ENCODE data around the gene NRP2.
A peak's percentile ranks its signal among the peaks of the same experiment; 100 is the strongest.

Gene NRP2

GRCh38 chr2:205776139-205776538 is 93.8 kb downstream of the NRP2 start:
- peak; percentile 76 for TF ChIP-seq CTCF (IDR thresholded peaks at IDR 0.05; ENCODE audit: low read depth, low read length, missing control alignments)
- DNase-seq (ENCODE audit: low read depth) = no peak
- H3K4me3 ChIP-seq (ENCODE audit: low read depth, low read length) = no peak overlapping the region

- H3K4me3 ChIP-seq (ENCODE audit: low read depth, low read length) = no peak overlapping the region
- no peak for TF ChIP-seq CTCF (IDR thresholded peaks at IDR 0.05; ENCODE audit: low read depth, low read length, missing control alignments)
- no peak for DNase-seq (ENCODE audit: low read depth)
These were observed 94.4 kb downstream of the NRP2 start for GRCh38 chr2:205776720-205777119.

- H3K4me3 ChIP-seq (ENCODE audit: low read depth, low read length) = no peak overlapping the region
- no peak for DNase-seq (ENCODE audit: low read depth)
- TF ChIP-seq CTCF (IDR thresholded peaks at IDR 0.05; ENCODE audit: low read depth, low read length, missing control alignments) = no peak
These were observed 96.1 kb downstream of the NRP2 start for GRCh38 chr2:205778356-205778755.

GRCh38 chr2:205780645-205781044 is 98.3 kb downstream of the NRP2 start:
- H3K4me3 ChIP-seq (ENCODE audit: low read depth, low read length) = no peak overlapping the region
- no peak for DNase-seq (ENCODE audit: low read depth)
- TF ChIP-seq CTCF (IDR thresholded peaks at IDR 0.05; ENCODE audit: low read depth, low read length, missing control alignments) = no peak

- no peak for TF ChIP-seq CTCF (IDR thresholded peaks at IDR 0.05; ENCODE audit: low read depth, low read length, missing control alignments)
- H3K4me3 ChIP-seq (ENCODE audit: low read depth, low read length) = no peak overlapping the region
- no peak for DNase-seq (ENCODE audit: low read depth)
These were observed 99.1 kb downstream of the NRP2 start for GRCh38 chr2:205781244-205781931.

GRCh38 chr2:205782941-205783340 is 100.6 kb downstream of the NRP2 start:
- no peak for DNase-seq (ENCODE audit: low read depth)
- no peak for TF ChIP-seq CTCF (IDR thresholded peaks at IDR 0.05; ENCODE audit: low read depth, low read length, missing control alignments)
- H3K4me3 ChIP-seq (ENCODE audit: low read depth, low read length) = no peak overlapping the region

GRCh38 chr2:205783872-205784499 is 101.7 kb downstream of the NRP2 start:
- no peak for DNase-seq (ENCODE audit: low read depth)
- H3K4me3 ChIP-seq (ENCODE audit: low read depth, low read length) = no peak overlapping the region
- no peak for TF ChIP-seq CTCF (IDR thresholded peaks at IDR 0.05; ENCODE audit: low read depth, low read length, missing control alignments)

Data from GM12864 (cell line).